ENCODE results near the gene SPEN. TPM values are rescaled to one million over a fixed set of nuclear protein-coding genes. Genes with fewer than 3 reads are reported as not detected.
"Not testable (repeated sequence)": the region's sequence is repeated elsewhere in the genome, so short reads cannot be mapped to it uniquely, and the experiment has no call there.

SPEN gene
- total RNA-seq, 4 donors from 2014 or later, result 41.4 to 63.6 (median 42.9) TPM

DNA sequence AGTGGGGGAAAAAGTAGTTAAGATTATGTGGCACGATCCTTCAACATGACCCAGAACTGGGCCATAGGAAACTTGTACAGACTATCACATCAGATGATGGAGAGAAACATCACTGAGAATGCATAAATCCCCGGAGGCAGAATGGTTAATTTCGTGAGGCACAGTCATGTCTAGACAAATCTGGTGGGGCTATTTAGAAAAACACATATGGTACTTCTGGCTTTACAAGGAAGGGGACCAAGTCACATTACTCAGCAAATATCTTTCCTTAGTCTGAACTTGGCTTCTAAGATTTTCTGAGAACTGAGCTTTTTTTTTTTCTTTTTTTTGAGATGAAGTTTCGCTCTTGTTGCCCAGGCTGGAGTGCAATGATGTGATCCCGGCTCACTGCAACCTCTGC is 30.8 kb upstream of the SPEN start:
- H3K4me3 ChIP-seq (ENCODE audit: low read depth, poor library complexity, severe bottlenecking), result no peak overlapping the region
- intact Hi-C loops (cut with DNase I; ENCODE audit: low total_unique reads), result no loop called here
- no peak for DNase-seq (ENCODE audit: low spot score in 2 of 2)
- TF ChIP-seq, protein P1, sequence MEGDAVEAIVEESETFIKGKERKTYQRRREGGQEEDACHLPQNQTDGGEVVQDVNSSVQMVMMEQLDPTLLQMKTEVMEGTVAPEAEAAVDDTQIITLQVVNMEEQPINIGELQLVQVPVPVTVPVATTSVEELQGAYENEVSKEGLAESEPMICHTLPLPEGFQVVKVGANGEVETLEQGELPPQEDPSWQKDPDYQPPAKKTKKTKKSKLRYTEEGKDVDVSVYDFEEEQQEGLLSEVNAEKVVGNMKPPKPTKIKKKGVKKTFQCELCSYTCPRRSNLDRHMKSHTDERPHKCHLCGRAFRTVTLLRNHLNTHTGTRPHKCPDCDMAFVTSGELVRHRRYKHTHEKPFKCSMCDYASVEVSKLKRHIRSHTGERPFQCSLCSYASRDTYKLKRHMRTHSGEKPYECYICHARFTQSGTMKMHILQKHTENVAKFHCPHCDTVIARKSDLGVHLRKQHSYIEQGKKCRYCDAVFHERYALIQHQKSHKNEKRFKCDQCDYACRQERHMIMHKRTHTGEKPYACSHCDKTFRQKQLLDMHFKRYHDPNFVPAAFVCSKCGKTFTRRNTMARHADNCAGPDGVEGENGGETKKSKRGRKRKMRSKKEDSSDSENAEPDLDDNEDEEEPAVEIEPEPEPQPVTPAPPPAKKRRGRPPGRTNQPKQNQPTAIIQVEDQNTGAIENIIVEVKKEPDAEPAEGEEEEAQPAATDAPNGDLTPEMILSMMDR (IDR thresholded peaks at IDR 0.05), result no peak
- no peak for TF ChIP-seq POLR2A (IDR thresholded peaks at IDR 0.05)
- 38 to 43% methylated on average over 5 of the region's 5 CpGs for WGBS, 2 donors

DNA sequence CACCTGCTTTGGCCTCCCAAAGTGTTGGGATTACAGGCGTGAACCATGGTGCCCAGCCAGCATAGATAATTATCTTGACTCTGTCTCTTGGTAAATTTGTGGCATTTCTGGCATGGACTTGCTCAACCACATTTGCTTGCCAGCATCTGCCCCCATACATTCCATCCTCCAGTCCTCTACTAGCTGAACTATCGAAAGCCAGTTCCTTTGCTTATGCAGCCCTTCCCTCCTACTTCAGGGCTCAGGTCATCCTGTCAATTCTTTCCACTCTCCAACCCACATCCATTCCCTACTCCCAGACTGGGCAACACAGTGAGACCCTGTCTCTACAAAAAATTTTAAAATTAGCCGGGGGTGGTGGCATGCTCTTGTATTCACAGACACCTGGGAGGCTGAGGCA is 27.0 kb upstream of the SPEN start:
- 61 to 67% methylated on average over 3 of the region's 3 CpGs for WGBS, 2 donors
- DNase-seq (ENCODE audit: low spot score in 2 of 2), result no peak

DNA sequence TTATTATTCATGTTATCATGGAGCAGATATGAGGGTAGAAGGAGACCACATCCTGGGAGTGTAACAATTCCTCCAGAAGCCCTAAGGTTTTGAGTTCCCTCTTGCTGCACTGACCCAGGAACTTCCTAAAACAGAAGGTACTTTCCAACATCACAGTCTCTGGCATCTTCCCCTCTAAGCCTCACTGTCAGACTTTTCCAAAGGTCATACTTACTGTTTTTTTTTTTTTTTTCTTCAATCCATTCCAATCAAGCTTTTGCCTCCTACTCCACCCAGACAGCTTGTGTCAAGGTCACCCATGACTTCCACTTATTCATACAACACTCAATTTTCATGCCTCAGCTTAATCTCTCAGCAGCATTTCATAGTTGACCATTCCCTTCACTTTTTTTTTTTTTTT is 21.7 kb upstream of the SPEN start:
- TF ChIP-seq, protein P1 (IDR thresholded peaks at IDR 0.05), result no peak
- no peak for TF ChIP-seq POLR2A (IDR thresholded peaks at IDR 0.05)
- DNase-seq (ENCODE audit: low spot score in 2 of 2), result no peak
- intact Hi-C loops (cut with DNase I; ENCODE audit: low total_unique reads), result no loop called here
- no peak overlapping the region for H3K4me3 ChIP-seq (ENCODE audit: low read depth, poor library complexity, severe bottlenecking)

More for the DNA sequence above, 27.0 kb upstream of the SPEN start:
- TF ChIP-seq POLR2A (IDR thresholded peaks at IDR 0.05), result no peak
- TF ChIP-seq, protein P1 (IDR thresholded peaks at IDR 0.05), result no peak
- intact Hi-C loops (cut with DNase I; ENCODE audit: low total_unique reads), result no loop called here
- H3K4me3 ChIP-seq (ENCODE audit: low read depth, poor library complexity, severe bottlenecking), result no peak overlapping the region

DNA sequence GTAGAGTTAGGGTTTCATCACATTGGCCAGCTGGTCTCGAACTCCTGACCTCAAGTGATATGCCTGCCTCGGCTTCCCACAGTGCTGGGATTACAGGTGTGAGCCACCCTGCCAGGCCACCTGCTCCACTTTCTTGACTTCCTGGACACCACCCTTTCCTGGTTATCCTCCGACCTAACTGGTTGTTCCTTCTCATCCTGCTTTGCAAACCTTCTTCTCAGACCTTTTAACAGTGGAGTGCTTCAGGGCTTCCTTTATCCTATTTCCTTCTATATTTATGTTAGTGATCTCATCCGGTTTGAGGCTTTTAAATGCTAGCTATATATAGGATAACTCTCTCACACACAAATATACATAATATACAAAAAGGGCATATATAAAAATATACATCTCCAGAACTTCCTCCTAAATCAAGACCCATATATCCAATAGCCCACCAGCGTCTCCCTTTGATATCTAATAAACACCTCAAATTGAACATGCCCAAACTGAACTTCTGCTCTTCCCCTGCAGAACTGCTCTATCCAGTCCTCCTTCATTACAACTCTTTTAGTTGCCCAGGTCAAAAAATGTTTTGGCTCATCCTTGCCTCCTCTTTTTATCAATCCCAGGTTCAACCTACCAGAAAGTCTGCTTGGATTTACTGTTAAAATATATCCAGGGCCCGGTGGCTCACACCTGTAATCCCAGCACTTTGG is 20.5 kb upstream of the SPEN start:
- TF ChIP-seq, protein P1 (IDR thresholded peaks at IDR 0.05), result no peak
- no peak for TF ChIP-seq POLR2A (IDR thresholded peaks at IDR 0.05)
- intact Hi-C loops (cut with DNase I; ENCODE audit: low total_unique reads), result no loop called here
- no peak overlapping the region for H3K4me3 ChIP-seq (ENCODE audit: low read depth, poor library complexity, severe bottlenecking)
- DNase-seq (ENCODE audit: low spot score in 2 of 2), result no peak
- 59 to 61% methylated on average over 6 of the region's 6 CpGs for WGBS, 2 donors

DNA sequence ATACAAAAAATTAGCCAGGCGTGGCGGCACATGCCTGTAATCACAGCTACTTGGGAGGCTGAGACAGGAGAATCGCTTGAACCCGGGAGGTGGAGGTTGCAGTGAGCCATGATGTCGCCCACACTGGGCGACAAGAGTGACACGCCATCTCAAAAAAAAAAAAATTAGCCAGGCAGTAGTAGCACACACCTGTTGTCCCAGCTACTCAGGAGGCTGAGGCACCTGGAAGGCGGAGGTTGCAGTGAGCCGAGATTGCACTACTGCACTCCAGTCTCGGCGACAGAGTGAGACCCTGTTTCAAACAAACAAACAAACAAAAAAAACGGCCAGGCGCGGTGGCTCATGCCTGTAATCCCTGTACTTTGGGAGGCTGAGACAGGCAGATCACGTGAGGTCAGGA is 19.9 kb upstream of the SPEN start:
- H3K4me3 ChIP-seq (ENCODE audit: low read depth, poor library complexity, severe bottlenecking); intact Hi-C loops (cut with DNase I; ENCODE audit: low total_unique reads); DNase-seq (ENCODE audit: low spot score in 2 of 2): not testable (repeated sequence)
- 96 to 97% methylated on average over 12 to 15 of the region's 15 CpGs for WGBS, 2 donors

DNA sequence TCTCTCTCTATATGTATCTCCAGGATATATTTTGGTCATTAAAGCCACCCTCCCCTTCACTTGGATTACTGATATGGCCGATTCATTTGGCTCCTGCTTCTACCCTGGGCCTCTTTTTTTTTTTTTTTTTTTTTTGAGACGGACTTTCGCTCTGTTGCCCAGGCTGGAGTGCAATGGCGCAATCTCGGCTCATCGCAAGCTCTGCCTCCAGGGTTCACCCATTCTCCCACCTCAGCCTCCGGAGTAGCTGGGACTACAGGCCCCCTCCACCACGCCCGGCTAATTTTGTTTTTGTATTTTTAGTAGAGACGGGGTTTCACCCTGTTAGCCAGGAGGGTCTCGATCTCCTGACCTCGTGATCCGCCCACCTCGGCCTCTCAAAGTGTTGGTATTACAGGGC is 18.6 kb upstream of the SPEN start:
- DNase-seq (ENCODE audit: low spot score in 2 of 2); intact Hi-C loops (cut with DNase I; ENCODE audit: low total_unique reads); H3K4me3 ChIP-seq (ENCODE audit: low read depth, poor library complexity, severe bottlenecking): not testable (repeated sequence)
- WGBS, 2 donors, result 87 to 92% methylated on average over 14 of the region's 14 CpGs

DNA sequence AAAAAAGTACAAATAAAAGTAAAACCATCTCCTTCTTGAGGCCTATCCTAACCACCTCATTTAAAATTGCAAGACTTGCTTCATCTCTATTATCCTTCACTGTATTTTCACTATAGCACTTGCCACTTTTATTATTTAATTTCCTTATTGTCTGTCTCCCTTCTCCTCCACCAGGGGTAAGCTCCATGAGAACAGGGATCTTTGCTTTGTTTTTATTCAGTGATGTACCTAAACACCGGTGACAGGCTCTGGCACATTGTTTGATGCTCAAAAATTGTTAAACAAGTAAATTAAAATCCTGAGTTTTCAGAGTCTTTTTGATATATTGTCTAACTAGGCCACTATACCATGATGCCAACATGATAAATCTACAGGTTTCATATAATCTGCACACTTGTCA is 17.2 kb upstream of the SPEN start:
- intact Hi-C loops (cut with DNase I; ENCODE audit: low total_unique reads), result no loop called here
- TF ChIP-seq POLR2A (IDR thresholded peaks at IDR 0.05), result no peak
- TF ChIP-seq, protein P1 (IDR thresholded peaks at IDR 0.05), result no peak
- DNase-seq (ENCODE audit: low spot score in 2 of 2), result no peak
- WGBS, 2 donors, result 69 to 73% methylated on average over 1 of the region's 1 CpG
- no peak overlapping the region for H3K4me3 ChIP-seq (ENCODE audit: low read depth, poor library complexity, severe bottlenecking)

Measured in lower leg skin (tissue), 4 donors.